HEK293 (cell line): ENCODE data around the gene GALNT9.
A peak's percentile ranks its signal among the peaks of the same experiment; 100 is the strongest.

ENCODE experiments used
- HOXD13 ChIP-seq: sonication (generic); formaldehyde crosslinking; IDR thresholded peaks from 2 replicates; pipeline ENCODE4 v1.8.0; 2022; ENCODE audit warnings: missing genetic modification reagents, borderline replicate concordance
- KLF10 ChIP-seq: fragments of 450-650 bp; IDR thresholded peaks from 2 replicates; pipeline ENCODE4 v1.5.1; 2018; ENCODE audit warnings: missing biosample characterization, mild to moderate bottlenecking, missing genetic modification characterization
- KLF8 ChIP-seq: fragments of 450-650 bp; formaldehyde crosslinking; IDR thresholded peaks from 2 replicates; pipeline ENCODE4 v1.5.1; 2016; ENCODE audit warnings: missing biosample characterization, missing genetic modification characterization
- OSR2 ChIP-seq: fragments of 450-650 bp; formaldehyde crosslinking; IDR thresholded peaks from 2 replicates; pipeline ENCODE4 v1.5.1; 2016; ENCODE audit warnings: missing biosample characterization, missing genetic modification characterization
- ZBTB48 ChIP-seq: fragments of 450-650 bp; formaldehyde crosslinking; IDR thresholded peaks from 2 replicates; pipeline ENCODE4 v1.5.1; 2016; ENCODE audit warnings: missing biosample characterization, missing genetic modification characterization
- ZBTB7A ChIP-seq: fragments of 450-650 bp; formaldehyde crosslinking; IDR thresholded peaks from 2 replicates; pipeline ENCODE4 v1.5.1; 2016; ENCODE audit warnings: low read depth, missing biosample characterization, missing genetic modification characterization
- ZBTB8A ChIP-seq: fragments of 450-650 bp; formaldehyde crosslinking; IDR thresholded peaks from 2 replicates; pipeline ENCODE4 v1.5.1; 2016; ENCODE audit warnings: missing biosample characterization, missing genetic modification characterization
- ZEB2 ChIP-seq: fragments of 450-650 bp; formaldehyde crosslinking; IDR thresholded peaks from 2 replicates; pipeline ENCODE4 v1.5.1; 2016; ENCODE audit warnings: missing biosample characterization, missing genetic modification characterization
- ZIC2 ChIP-seq: fragments of 450-650 bp; formaldehyde crosslinking; IDR thresholded peaks from 2 replicates; pipeline ENCODE4 v1.5.1; 2016; ENCODE audit warnings: missing biosample characterization, missing genetic modification characterization
- ZNF157 ChIP-seq: fragments of 450-650 bp; formaldehyde crosslinking; IDR thresholded peaks from 2 replicates; pipeline ENCODE4 v1.5.1; 2016; ENCODE audit warnings: missing biosample characterization, missing genetic modification characterization
- ZNF16 ChIP-seq: fragments of 450-650 bp; formaldehyde crosslinking; IDR thresholded peaks from 2 replicates; pipeline ENCODE4 v1.5.1; 2016; ENCODE audit warnings: low read depth, missing biosample characterization, missing genetic modification characterization
- ZNF169 ChIP-seq: fragments of 450-650 bp; formaldehyde crosslinking; IDR thresholded peaks from 2 replicates; pipeline ENCODE4 v1.5.1; 2016; ENCODE audit warnings: missing biosample characterization, missing genetic modification characterization
- ZNF341 ChIP-seq: fragments of 450-650 bp; formaldehyde crosslinking; IDR thresholded peaks from 2 replicates; pipeline ENCODE4; 2016; ENCODE audit warnings: low read depth, missing biosample characterization, missing genetic modification characterization
- ZNF350 ChIP-seq: fragments of 450-650 bp; formaldehyde crosslinking; IDR thresholded peaks from 2 replicates; pipeline ENCODE4 v1.5.0; 2017; ENCODE audit warnings: missing biosample characterization, mild to moderate bottlenecking, missing genetic modification characterization
- ZNF394 ChIP-seq: fragments of 450-650 bp; formaldehyde crosslinking; IDR thresholded peaks from 2 replicates; pipeline ENCODE4 v1.5.1; 2016; ENCODE audit warnings: missing biosample characterization, missing genetic modification characterization, mild to moderate bottlenecking, moderate library complexity, borderline replicate concordance
- ZNF514 ChIP-seq: fragments of 450-650 bp; formaldehyde crosslinking; IDR thresholded peaks from 2 replicates; pipeline ENCODE4 v1.5.1; 2016; ENCODE audit warnings: missing biosample characterization, missing genetic modification characterization
- ZNF658 ChIP-seq: fragments of 450-650 bp; formaldehyde crosslinking; IDR thresholded peaks from 2 replicates; pipeline ENCODE4; 2016; ENCODE audit warnings: missing biosample characterization, missing genetic modification characterization
- ZNF660 ChIP-seq: fragments of 450-650 bp; IDR thresholded peaks from 2 replicates; pipeline ENCODE4 v1.5.1; 2018; ENCODE audit warnings: missing biosample characterization, mild to moderate bottlenecking, missing genetic modification characterization
- ZNF670 ChIP-seq: fragments of 450-650 bp; formaldehyde crosslinking; IDR thresholded peaks from 2 replicates; pipeline ENCODE4 v1.5.1; 2016; ENCODE audit warnings: missing biosample characterization, missing genetic modification characterization, low read depth
- ZNF768 ChIP-seq: fragments of 450-650 bp; formaldehyde crosslinking; IDR thresholded peaks from 2 replicates; pipeline ENCODE4 v1.5.1; 2018; ENCODE audit warnings: missing biosample characterization, mild to moderate bottlenecking, missing genetic modification characterization
- ZNF785 ChIP-seq: fragments of 450-650 bp; formaldehyde crosslinking; IDR thresholded peaks from 2 replicates; pipeline ENCODE4 v1.5.1; 2016; ENCODE audit warnings: missing biosample characterization, missing genetic modification characterization
- TF ChIP-seq, protein P1 (sequence below): IDR thresholded peaks from 2 replicates; pipeline ENCODE4 v1.6.1; 2011; ENCODE audit warnings: mild to moderate bottlenecking, low read depth, low read length, borderline replicate concordance
- TF ChIP-seq, protein P2 (sequence below): fragments of 450-650 bp; formaldehyde crosslinking; IDR thresholded peaks from 2 replicates; pipeline ENCODE4 v1.5.1; 2017; ENCODE audit warnings: missing biosample characterization, mild to moderate bottlenecking, missing genetic modification characterization, moderate library complexity
- TF ChIP-seq, protein P3 (sequence below): fragments of 450-650 bp; formaldehyde crosslinking; conservative IDR thresholded peaks from 2 replicates; pipeline ENCODE4 v1.5.1; 2016; ENCODE audit warnings: low read depth, missing biosample characterization, missing genetic modification characterization
- TF ChIP-seq, protein P4 (sequence below): fragments of 450-650 bp; formaldehyde crosslinking; IDR thresholded peaks from 2 replicates; pipeline ENCODE4 v1.5.1; 2016; ENCODE audit warnings: missing biosample characterization, missing genetic modification characterization
- TF ChIP-seq, protein P5 (sequence below): fragments of 450-650 bp; formaldehyde crosslinking; IDR thresholded peaks from 2 replicates; pipeline ENCODE4 v1.5.1; 2016; ENCODE audit warnings: missing biosample characterization, missing genetic modification characterization
- TF ChIP-seq, protein P6 (sequence below): fragments of 450-650 bp; formaldehyde crosslinking; IDR thresholded peaks from 2 replicates; pipeline ENCODE4 v1.5.1; 2016; ENCODE audit warnings: missing biosample characterization, missing genetic modification characterization
- TF ChIP-seq, protein P7 (sequence below): fragments of 450-650 bp; formaldehyde crosslinking; IDR thresholded peaks from 2 replicates; pipeline ENCODE4 v1.5.1; 2016; ENCODE audit warnings: missing biosample characterization, missing genetic modification characterization

GALNT9 gene

DNA sequence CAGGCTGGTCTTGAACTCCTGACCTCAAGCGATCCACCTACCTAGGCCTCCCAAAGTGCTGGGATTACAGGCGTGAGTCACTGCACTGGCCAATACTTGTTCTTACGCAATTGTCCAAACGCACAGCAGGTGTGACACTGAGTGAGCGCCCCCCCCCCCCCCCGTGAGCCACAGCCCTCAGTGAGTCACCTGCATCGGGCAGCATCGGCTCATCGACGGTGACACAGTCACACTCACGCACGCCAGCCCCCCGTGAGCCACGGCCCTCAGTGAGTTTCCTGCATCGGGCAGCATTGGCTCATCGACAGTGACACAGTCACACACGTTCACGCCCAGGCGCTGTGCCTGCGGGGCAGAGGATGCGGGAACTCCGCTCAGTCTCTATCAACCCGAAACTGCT lies 42.5 kb downstream of the GALNT9 start (continued):
- TF ChIP-seq OSR2, result no peak
- TF ChIP-seq HOXD13 (CRISPR knock-in tag), result no peak
- TF ChIP-seq, protein P1, sequence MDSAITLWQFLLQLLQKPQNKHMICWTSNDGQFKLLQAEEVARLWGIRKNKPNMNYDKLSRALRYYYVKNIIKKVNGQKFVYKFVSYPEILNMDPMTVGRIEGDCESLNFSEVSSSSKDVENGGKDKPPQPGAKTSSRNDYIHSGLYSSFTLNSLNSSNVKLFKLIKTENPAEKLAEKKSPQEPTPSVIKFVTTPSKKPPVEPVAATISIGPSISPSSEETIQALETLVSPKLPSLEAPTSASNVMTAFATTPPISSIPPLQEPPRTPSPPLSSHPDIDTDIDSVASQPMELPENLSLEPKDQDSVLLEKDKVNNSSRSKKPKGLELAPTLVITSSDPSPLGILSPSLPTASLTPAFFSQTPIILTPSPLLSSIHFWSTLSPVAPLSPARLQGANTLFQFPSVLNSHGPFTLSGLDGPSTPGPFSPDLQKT, result no peak
- no peak for TF ChIP-seq ZNF169 (tag by site-specific recombination)
- no peak for TF ChIP-seq KLF10 (tag by site-specific recombination)
- no peak for TF ChIP-seq ZBTB7A (tag by site-specific recombination)
- no peak; the same call in 1 of the 2 replicates for TF ChIP-seq ZNF768 (tag by site-specific recombination)
- no peak for TF ChIP-seq ZNF394
- TF ChIP-seq ZBTB8A (tag by site-specific recombination), result no peak
- no peak for TF ChIP-seq KLF8
- TF ChIP-seq ZNF341 (tag by site-specific recombination), result no peak
- TF ChIP-seq, protein P2, sequence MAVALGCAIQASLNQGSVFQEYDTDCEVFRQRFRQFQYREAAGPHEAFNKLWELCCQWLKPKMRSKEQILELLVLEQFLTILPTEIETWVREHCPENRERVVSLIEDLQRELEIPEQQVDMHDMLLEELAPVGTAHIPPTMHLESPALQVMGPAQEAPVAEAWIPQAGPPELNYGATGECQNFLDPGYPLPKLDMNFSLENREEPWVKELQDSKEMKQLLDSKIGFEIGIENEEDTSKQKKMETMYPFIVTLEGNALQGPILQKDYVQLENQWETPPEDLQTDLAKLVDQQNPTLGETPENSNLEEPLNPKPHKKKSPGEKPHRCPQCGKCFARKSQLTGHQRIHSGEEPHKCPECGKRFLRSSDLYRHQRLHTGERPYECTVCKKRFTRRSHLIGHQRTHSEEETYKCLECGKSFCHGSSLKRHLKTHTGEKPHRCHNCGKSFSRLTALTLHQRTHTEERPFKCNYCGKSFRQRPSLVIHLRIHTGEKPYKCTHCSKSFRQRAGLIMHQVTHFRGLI (tag by site-specific recombination), result no peak
- TF ChIP-seq ZNF670 (tag by site-specific recombination), result no peak
- peak; percentile 83 for TF ChIP-seq ZNF660 (tag by site-specific recombination)
- peak; percentile 80 for TF ChIP-seq ZIC2 (tag by site-specific recombination)
- TF ChIP-seq, protein P3, sequence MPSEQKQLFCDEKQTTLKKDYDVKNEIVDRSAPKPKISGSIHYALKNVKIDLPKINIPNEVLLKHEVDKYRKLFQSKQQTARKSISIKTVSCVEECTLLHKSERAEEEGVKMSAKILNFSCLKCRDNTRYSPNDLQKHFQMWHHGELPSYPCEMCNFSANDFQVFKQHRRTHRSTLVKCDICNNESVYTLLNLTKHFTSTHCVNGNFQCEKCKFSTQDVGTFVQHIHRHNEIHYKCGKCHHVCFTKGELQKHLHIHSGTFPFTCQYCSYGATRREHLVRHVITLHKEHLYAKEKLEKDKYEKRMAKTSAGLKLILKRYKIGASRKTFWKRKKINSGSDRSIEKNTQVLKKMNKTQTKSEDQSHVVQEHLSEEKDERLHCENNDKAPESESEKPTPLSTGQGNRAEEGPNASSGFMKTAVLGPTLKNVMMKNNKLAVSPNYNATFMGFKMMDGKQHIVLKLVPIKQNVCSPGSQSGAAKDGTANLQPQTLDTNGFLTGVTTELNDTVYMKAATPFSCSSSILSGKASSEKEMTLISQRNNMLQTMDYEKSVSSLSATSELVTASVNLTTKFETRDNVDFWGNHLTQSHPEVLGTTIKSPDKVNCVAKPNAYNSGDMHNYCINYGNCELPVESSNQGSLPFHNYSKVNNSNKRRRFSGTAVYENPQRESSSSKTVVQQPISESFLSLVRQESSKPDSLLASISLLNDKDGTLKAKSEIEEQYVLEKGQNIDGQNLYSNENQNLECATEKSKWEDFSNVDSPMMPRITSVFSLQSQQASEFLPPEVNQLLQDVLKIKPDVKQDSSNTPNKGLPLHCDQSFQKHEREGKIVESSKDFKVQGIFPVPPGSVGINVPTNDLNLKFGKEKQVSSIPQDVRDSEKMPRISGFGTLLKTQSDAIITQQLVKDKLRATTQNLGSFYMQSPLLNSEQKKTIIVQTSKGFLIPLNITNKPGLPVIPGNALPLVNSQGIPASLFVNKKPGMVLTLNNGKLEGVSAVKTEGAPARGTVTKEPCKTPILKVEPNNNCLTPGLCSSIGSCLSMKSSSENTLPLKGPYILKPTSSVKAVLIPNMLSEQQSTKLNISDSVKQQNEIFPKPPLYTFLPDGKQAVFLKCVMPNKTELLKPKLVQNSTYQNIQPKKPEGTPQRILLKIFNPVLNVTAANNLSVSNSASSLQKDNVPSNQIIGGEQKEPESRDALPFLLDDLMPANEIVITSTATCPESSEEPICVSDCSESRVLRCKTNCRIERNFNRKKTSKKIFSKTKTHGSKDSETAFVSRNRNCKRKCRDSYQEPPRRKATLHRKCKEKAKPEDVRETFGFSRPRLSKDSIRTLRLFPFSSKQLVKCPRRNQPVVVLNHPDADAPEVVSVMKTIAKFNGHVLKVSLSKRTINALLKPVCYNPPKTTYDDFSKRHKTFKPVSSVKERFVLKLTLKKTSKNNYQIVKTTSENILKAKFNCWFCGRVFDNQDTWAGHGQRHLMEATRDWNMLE (tag by site-specific recombination), result no peak
- 0 out of 2 replicates have a peak, but pooled peaks have one; percentile 33 for TF ChIP-seq ZEB2
- TF ChIP-seq ZNF785 (tag by site-specific recombination), result no peak
- TF ChIP-seq ZBTB48 (tag by site-specific recombination), result no peak
- TF ChIP-seq, protein P4, sequence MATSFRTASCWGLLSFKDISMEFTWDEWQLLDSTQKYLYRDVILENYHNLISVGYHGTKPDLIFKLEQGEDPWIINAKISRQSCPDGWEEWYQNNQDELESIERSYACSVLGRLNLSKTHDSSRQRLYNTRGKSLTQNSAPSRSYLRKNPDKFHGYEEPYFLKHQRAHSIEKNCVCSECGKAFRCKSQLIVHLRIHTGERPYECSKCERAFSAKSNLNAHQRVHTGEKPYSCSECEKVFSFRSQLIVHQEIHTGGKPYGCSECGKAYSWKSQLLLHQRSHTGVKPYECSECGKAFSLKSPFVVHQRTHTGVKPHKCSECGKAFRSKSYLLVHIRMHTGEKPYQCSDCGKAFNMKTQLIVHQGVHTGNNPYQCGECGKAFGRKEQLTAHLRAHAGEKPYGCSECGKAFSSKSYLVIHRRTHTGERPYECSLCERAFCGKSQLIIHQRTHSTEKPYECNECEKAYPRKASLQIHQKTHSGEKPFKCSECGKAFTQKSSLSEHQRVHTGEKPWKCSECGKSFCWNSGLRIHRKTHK (tag by site-specific recombination), result no peak
- no peak for TF ChIP-seq ZNF514 (tag by site-specific recombination)
- no peak for TF ChIP-seq ZNF658 (tag by site-specific recombination)
- TF ChIP-seq ZNF350 (tag by site-specific recombination), result no peak
- TF ChIP-seq, protein P5, sequence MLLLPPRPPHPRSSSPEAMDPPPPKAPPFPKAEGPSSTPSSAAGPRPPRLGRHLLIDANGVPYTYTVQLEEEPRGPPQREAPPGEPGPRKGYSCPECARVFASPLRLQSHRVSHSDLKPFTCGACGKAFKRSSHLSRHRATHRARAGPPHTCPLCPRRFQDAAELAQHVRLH (tag by site-specific recombination), result no peak
- no peak for TF ChIP-seq ZNF157 (tag by site-specific recombination)
- TF ChIP-seq, protein P6, sequence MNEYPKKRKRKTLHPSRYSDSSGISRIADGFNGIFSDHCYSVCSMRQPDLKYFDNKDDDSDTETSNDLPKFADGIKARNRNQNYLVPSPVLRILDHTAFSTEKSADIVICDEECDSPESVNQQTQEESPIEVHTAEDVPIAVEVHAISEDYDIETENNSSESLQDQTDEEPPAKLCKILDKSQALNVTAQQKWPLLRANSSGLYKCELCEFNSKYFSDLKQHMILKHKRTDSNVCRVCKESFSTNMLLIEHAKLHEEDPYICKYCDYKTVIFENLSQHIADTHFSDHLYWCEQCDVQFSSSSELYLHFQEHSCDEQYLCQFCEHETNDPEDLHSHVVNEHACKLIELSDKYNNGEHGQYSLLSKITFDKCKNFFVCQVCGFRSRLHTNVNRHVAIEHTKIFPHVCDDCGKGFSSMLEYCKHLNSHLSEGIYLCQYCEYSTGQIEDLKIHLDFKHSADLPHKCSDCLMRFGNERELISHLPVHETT (tag by site-specific recombination), result peak; percentile 87
- TF ChIP-seq ZNF16 (tag by site-specific recombination), result no peak
- TF ChIP-seq, protein P7, sequence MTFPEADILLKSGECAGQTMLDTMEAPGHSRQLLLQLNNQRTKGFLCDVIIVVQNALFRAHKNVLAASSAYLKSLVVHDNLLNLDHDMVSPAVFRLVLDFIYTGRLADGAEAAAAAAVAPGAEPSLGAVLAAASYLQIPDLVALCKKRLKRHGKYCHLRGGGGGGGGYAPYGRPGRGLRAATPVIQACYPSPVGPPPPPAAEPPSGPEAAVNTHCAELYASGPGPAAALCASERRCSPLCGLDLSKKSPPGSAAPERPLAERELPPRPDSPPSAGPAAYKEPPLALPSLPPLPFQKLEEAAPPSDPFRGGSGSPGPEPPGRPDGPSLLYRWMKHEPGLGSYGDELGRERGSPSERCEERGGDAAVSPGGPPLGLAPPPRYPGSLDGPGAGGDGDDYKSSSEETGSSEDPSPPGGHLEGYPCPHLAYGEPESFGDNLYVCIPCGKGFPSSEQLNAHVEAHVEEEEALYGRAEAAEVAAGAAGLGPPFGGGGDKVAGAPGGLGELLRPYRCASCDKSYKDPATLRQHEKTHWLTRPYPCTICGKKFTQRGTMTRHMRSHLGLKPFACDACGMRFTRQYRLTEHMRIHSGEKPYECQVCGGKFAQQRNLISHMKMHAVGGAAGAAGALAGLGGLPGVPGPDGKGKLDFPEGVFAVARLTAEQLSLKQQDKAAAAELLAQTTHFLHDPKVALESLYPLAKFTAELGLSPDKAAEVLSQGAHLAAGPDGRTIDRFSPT (tag by site-specific recombination), result peak; percentile 90
